ENCODE results near the gene SOCS6.
A peak's percentile ranks its signal among the peaks of the same experiment; 100 is the strongest.

SOCS6 gene

GRCh38 chr18:70376137-70376913 is 87.5 kb downstream of the SOCS6 start:
- Histone ChIP-seq H3K4me1 (ENCODE audit: control insufficient read depth in 1 of 2, insufficient read depth in 2 of 2, low read length in 2 of 2) (peaks cover 0 to 4% of the 10 kb centered on the region in 2 donors), H3K4me3 (ENCODE audit: low read depth in 1 of 2, low read length in 2 of 2) (no peak overlapping the region), H3K27me3 (ENCODE audit: low read depth, low read length) (no peaks in the 10 kb centered on the region), H3K9me3 (ENCODE audit: control insufficient read depth in 1 of 2, low read length in 2 of 2) (no peaks in the 10 kb centered on the region), H3K36me3 (ENCODE audit: control insufficient read depth in 1 of 2, insufficient read depth in 2 of 2, low read length in 2 of 2) (no peaks in the 10 kb centered on the region), H3K27ac (ENCODE audit: low read length) (peak overlapping the region; percentile 89)

- H3K27me3 ChIP-seq (ENCODE audit: low read depth, low read length): no peaks in the 10 kb centered on the region
- H3K4me3 ChIP-seq (ENCODE audit: low read depth in 1 of 2, low read length in 2 of 2): no peak overlapping the region
- H3K27ac ChIP-seq (ENCODE audit: low read length): no peak overlapping the region
- peaks cover 0 to 4% of the 10 kb centered on the region in 2 donors for H3K4me1 ChIP-seq (ENCODE audit: control insufficient read depth in 1 of 2, insufficient read depth in 2 of 2, low read length in 2 of 2)
- no peaks in the 10 kb centered on the region for H3K36me3 ChIP-seq (ENCODE audit: control insufficient read depth in 1 of 2, insufficient read depth in 2 of 2, low read length in 2 of 2)
- H3K9me3 ChIP-seq (ENCODE audit: control insufficient read depth in 1 of 2, low read length in 2 of 2): no peaks in the 10 kb centered on the region
Measured at GRCh38 chr18:70376914-70377258, 88.0 kb downstream of the SOCS6 start.

DNA sequence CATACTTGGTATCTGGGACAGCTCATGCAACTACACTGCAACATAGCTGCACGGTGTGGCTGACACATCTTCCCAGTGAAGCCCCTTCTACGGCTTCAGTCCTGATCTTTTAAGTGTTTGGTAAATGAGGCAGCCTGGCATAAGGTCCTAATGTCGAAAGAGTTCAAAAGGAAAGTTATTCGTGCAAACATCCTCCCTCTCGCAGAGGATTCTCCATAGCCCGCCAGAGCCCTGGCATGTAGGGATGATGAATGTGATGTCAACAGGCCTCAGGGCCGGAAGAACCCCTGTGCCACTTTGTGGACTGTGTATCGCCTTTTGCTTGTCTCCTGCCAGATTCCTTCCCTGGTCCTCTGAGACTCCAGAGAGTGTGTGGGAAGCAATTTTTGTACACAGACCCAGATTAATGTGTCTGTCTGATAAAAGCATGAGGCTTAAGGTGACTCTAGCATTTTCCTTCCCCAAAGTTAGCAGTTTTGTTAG is 88.5 kb downstream of the SOCS6 start:
- no peak overlapping the region for H3K4me3 ChIP-seq (ENCODE audit: low read depth in 1 of 2, low read length in 2 of 2)
- no peaks in the 10 kb centered on the region for H3K9me3 ChIP-seq (ENCODE audit: control insufficient read depth in 1 of 2, low read length in 2 of 2)
- no peaks in the 10 kb centered on the region for H3K36me3 ChIP-seq (ENCODE audit: control insufficient read depth in 1 of 2, insufficient read depth in 2 of 2, low read length in 2 of 2)
- peaks cover 0 to 4% of the 10 kb centered on the region in 2 donors for H3K4me1 ChIP-seq (ENCODE audit: control insufficient read depth in 1 of 2, insufficient read depth in 2 of 2, low read length in 2 of 2)
- no peaks in the 10 kb centered on the region for H3K27me3 ChIP-seq (ENCODE audit: low read depth, low read length)
- H3K27ac ChIP-seq (ENCODE audit: low read length): peak overlapping the region; percentile 82

GRCh38 chr18:70377857-70378701 is 89.2 kb downstream of the SOCS6 start:
- peaks cover 0 to 4% of the 10 kb centered on the region in 2 donors for H3K4me1 ChIP-seq (ENCODE audit: control insufficient read depth in 1 of 2, insufficient read depth in 2 of 2, low read length in 2 of 2)
- no peaks in the 10 kb centered on the region for H3K36me3 ChIP-seq (ENCODE audit: control insufficient read depth in 1 of 2, insufficient read depth in 2 of 2, low read length in 2 of 2)
- no peaks in the 10 kb centered on the region for H3K27me3 ChIP-seq (ENCODE audit: low read depth, low read length)
- peak overlapping the region; percentile 82 for H3K27ac ChIP-seq (ENCODE audit: low read length)
- no peaks in the 10 kb centered on the region for H3K9me3 ChIP-seq (ENCODE audit: control insufficient read depth in 1 of 2, low read length in 2 of 2)
- no peak overlapping the region for H3K4me3 ChIP-seq (ENCODE audit: low read depth in 1 of 2, low read length in 2 of 2)

All from muscle layer of duodenum (tissue), 2 donors.